Liver (tissue), 9 donors: ENCODE measurements around the gene SEC24C. TPM values are rescaled to one million over a fixed set of nuclear protein-coding genes. Genes with fewer than 3 reads are reported as not detected.

Experiments
- DNase-seq: peaks from one replicate; pipeline ENCODE4 v3.0.0-alpha.2; 2017; ENCODE audit warnings: low spot score
- H3K27ac ChIP-seq, 2 donors: one replicate each; pipeline ENCODE4 v1.7.0; 2013; ENCODE audit warnings: inconsistent platforms in 2 of 2, low read length in 2 of 2, control low read depth in 1 of 2, low read depth in 1 of 2, mild to moderate bottlenecking in 1 of 2
- H3K27me3 ChIP-seq, 4 donors: one replicate each; pipeline versions ENCODE4 v1.6.1 to v1.7.0; 2013; ENCODE audit warnings: low read length in 3 of 4, inconsistent platforms in 1 of 4, mild to moderate bottlenecking in 1 of 4, moderate library complexity in 1 of 4; ENCODE audit not compliant: control insufficient read depth in 4 of 4, insufficient read depth in 4 of 4
- H3K36me3 ChIP-seq, 4 donors: one replicate each; pipeline versions ENCODE4 v1.6.1 to v1.7.0; 2013; ENCODE audit warnings: low read length in 3 of 4, mild to moderate bottlenecking in 3 of 4, low read depth in 1 of 4, moderate library complexity in 1 of 4; ENCODE audit not compliant: control insufficient read depth in 4 of 4, insufficient read depth in 3 of 4
- H3K4me1 ChIP-seq, 4 donors: one replicate each; pipeline versions ENCODE4 v1.6.1 to v1.7.0; 2013; ENCODE audit warnings: low read length in 3 of 4, mild to moderate bottlenecking in 3 of 4, moderate library complexity in 1 of 4; ENCODE audit not compliant: control insufficient read depth in 4 of 4, insufficient read depth in 4 of 4
- H3K4me3 ChIP-seq, 3 donors: one replicate each; pipeline versions ENCODE4 v1.6.1 to v1.7.0; 2013; ENCODE audit warnings: low read length in 3 of 3, control low read depth in 1 of 3, low read depth in 1 of 3, mild to moderate bottlenecking in 1 of 3
- H3K9ac ChIP-seq, 2 donors: one replicate each; pipeline ENCODE4 v1.7.0; 2013; ENCODE audit warnings: low read length in 2 of 2, mild to moderate bottlenecking in 2 of 2, moderate library complexity in 2 of 2, control low read depth in 1 of 2, low read depth in 1 of 2
- H3K9me3 ChIP-seq, 4 donors: one replicate each; pipeline versions ENCODE4 v1.6.1 to v1.7.0; 2013; ENCODE audit warnings: low read length in 3 of 4; ENCODE audit not compliant: control insufficient read depth in 4 of 4
- EGR1 ChIP-seq, 2 donors: IDR thresholded peaks; 2 replicates each; pipeline ENCODE4 v1.6.1; 2016 to 2018; ENCODE audit warnings: antibody characterized with exemption in 2 of 2, low read depth in 2 of 2
- FOXA1 ChIP-seq: IDR thresholded peaks from 2 replicates; pipeline ENCODE4 v1.6.1; 2016; ENCODE audit warnings: antibody characterized with exemption
- FOXA2 ChIP-seq: IDR thresholded peaks from 2 replicates; pipeline ENCODE4 v1.6.1; 2016; ENCODE audit warnings: antibody characterized with exemption
- GABPA ChIP-seq, 2 donors: IDR thresholded peaks in 1 of 2; conservative IDR thresholded peaks in 1 of 2; 2 replicates each; pipeline ENCODE4 v1.6.1; 2016; ENCODE audit warnings: antibody characterized with exemption in 2 of 2, mild to moderate bottlenecking in 1 of 2, moderate library complexity in 1 of 2
- HNF4A ChIP-seq, 2 donors: conservative IDR thresholded peaks; 2 replicates each; pipeline ENCODE4 v1.6.1; 2016; ENCODE audit warnings: antibody characterized with exemption in 2 of 2, mild to moderate bottlenecking in 2 of 2
- HNF4G ChIP-seq: IDR thresholded peaks from 2 replicates; pipeline ENCODE4 v1.6.1; 2016; ENCODE audit warnings: antibody characterized with exemption
- JUND ChIP-seq, 2 donors: IDR thresholded peaks; 2 replicates each; pipeline ENCODE4 v1.6.1; 2016; ENCODE audit warnings: antibody characterized with exemption in 2 of 2
- NR2F2 ChIP-seq: IDR thresholded peaks from 2 replicates; pipeline ENCODE4 v1.6.1; 2016; ENCODE audit warnings: antibody characterized with exemption
- RAD21 ChIP-seq, 2 donors: IDR thresholded peaks; 2 replicates each; pipeline ENCODE4 v1.6.1; 2016; ENCODE audit warnings: antibody characterized with exemption in 2 of 2, mild to moderate bottlenecking in 2 of 2
- RXRA ChIP-seq, 2 donors: IDR thresholded peaks; 2 replicates each; pipeline ENCODE4 v1.6.1; 2017 to 2018; ENCODE audit warnings: antibody characterized with exemption in 2 of 2, mild to moderate bottlenecking in 1 of 2
- SP1 ChIP-seq: IDR thresholded peaks from 2 replicates; pipeline ENCODE4 v1.6.1; 2018; ENCODE audit warnings: antibody characterized with exemption, mild to moderate bottlenecking
- TAF1 ChIP-seq: conservative IDR thresholded peaks from 2 replicates; pipeline ENCODE4 v1.6.1; 2016; ENCODE audit warnings: antibody characterized with exemption, mild to moderate bottlenecking
- YY1 ChIP-seq: IDR thresholded peaks from 2 replicates; pipeline ENCODE4 v1.6.1; 2016; ENCODE audit warnings: antibody characterized with exemption, mild to moderate bottlenecking
- WGBS: extraction: QIAGEN DNeasy Blood & Tissue Kit; methylation state at CpG from one replicate; pipeline ENCODE4 v1.1.7; 2013; 5-methylcytosine and 5-hydroxymethylcytosine counted together
- polyA plus RNA-seq, 2 donors: library from polyadenylated mRNA; stranded (reverse) in 1 of 2; unstranded in 1 of 2; fragments of 200-250 nt in 1 of 2; fragments of >200 nt in 1 of 2; fragmentation: Nextera tagmentation in 1 of 2; extraction: Ambion mirVana in 1 of 2; gene quantifications; one replicate each; pipeline versions ENCODE4 v1.2.1 to v1.2.3, GENCODE V29; 2013 to 2015
- total RNA-seq, 2 donors: library from RNA; depleted of rRNA; stranded (reverse); fragments of >200 nt; gene quantifications; one replicate each; pipeline ENCODE4 v1.2.3, GENCODE V29; 2014
- TF ChIP-seq, protein P1 (sequence below): IDR thresholded peaks from 2 replicates; pipeline ENCODE4 v1.6.1; 2016; ENCODE audit warnings: antibody characterized with exemption, mild to moderate bottlenecking
- TF ChIP-seq, protein P2 (sequence below): IDR thresholded peaks from 2 replicates; pipeline ENCODE4 v1.6.1; 2016; ENCODE audit warnings: antibody characterized with exemption
- TF ChIP-seq, protein P3 (sequence below): IDR thresholded peaks from 2 replicates; pipeline ENCODE4 v1.6.1; 2016; ENCODE audit warnings: antibody characterized with exemption
- TF ChIP-seq, protein P4 (sequence below): fragments of 150-350 bp; IDR thresholded peaks from 2 replicates; pipeline ENCODE4 v1.5.1; 2017; ENCODE audit warnings: improper control_type of control experiment, low read depth, low read length; ENCODE audit not compliant: missing input control
- TF ChIP-seq, protein P5 (sequence below): IDR thresholded peaks from 2 replicates; pipeline ENCODE4 v1.6.1; 2016; ENCODE audit warnings: antibody characterized with exemption
- donor health status: healthy.
- donor health status: healthy.
- donor health status: healthy.
- donor health status: healthy.
- donor health status: healthy.

The SEC24C gene
- total and polyA plus RNA-seq, 4 donors: 15.0 to 48.1 (median 40.9) TPM

DNA sequence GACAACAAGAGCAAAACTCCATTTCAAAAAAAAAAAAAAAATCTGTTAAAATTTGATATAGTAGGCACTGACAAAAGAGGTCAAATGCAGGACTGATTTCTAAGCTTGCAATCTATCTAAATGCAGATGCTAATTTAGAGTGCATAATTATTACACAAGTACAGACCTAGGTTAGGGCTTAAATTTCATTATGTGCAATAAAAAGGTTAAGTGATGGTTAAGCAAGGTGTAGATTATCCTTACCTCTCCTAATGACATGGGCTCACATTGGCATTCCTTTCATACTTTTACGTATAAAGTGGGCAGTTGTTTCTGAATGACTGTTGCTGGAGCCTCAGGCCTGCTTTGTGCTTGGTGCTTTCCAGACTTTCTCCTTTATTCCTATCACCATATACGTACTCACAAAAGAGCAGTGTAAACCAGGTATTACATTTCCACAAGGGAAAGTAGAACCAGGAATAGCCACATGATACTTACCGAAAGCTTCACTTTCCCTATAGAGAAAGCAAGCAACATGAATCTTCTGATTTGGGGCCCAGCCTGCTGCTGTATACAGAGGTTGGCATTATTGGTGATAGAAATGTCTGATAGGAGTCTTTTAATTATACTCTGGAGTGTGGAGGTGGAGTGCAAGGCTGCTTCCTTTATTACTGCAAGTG, 35.5 kb downstream of the SEC24C start:
- DNase-seq: no peak
- Histone ChIP-seq H3K27ac (no peak overlapping the region), H3K9me3 (no peaks in the 10 kb centered on the region), H3K27me3 (no peaks in the 10 kb centered on the region), H3K4me3 (no peak overlapping the region), H3K36me3 (peaks cover 4 to 12% (median 5%) of the 10 kb centered on the region in 4 donors), H3K9ac (no peak overlapping the region), H3K4me1 (peaks cover 0 to 31% (median 29%) of the 10 kb centered on the region in 4 donors)
- 88% methylated on average over 3 of the region's 3 CpGs for WGBS
- TF ChIP-seq RAD21 (IDR thresholded peaks at IDR 0.05) (no peak), FOXA2 (no peak), GABPA (IDR thresholded peaks at IDR 0.05 in 1 of 2, conservative IDR thresholded peaks at IDR 0.05 in 1 of 2) (no peak), YY1 (no peak), SP1 (no peak), TAF1 (no peak), EGR1 (IDR thresholded peaks at IDR 0.05; ENCODE audit: low read depth in 2 of 2) (no peak), FOXA1 (no peak), HNF4G (no peak), NR2F2 (no peak), RXRA (IDR thresholded peaks at IDR 0.05) (no peak), HNF4A (conservative IDR thresholded peaks at IDR 0.05) (no peak), JUND (IDR thresholded peaks at IDR 0.05) (no peak)
- TF ChIP-seq, protein P1, sequence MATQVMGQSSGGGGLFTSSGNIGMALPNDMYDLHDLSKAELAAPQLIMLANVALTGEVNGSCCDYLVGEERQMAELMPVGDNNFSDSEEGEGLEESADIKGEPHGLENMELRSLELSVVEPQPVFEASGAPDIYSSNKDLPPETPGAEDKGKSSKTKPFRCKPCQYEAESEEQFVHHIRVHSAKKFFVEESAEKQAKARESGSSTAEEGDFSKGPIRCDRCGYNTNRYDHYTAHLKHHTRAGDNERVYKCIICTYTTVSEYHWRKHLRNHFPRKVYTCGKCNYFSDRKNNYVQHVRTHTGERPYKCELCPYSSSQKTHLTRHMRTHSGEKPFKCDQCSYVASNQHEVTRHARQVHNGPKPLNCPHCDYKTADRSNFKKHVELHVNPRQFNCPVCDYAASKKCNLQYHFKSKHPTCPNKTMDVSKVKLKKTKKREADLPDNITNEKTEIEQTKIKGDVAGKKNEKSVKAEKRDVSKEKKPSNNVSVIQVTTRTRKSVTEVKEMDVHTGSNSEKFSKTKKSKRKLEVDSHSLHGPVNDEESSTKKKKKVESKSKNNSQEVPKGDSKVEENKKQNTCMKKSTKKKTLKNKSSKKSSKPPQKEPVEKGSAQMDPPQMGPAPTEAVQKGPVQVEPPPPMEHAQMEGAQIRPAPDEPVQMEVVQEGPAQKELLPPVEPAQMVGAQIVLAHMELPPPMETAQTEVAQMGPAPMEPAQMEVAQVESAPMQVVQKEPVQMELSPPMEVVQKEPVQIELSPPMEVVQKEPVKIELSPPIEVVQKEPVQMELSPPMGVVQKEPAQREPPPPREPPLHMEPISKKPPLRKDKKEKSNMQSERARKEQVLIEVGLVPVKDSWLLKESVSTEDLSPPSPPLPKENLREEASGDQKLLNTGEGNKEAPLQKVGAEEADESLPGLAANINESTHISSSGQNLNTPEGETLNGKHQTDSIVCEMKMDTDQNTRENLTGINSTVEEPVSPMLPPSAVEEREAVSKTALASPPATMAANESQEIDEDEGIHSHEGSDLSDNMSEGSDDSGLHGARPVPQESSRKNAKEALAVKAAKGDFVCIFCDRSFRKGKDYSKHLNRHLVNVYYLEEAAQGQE: no peak
- TF ChIP-seq, protein P2, sequence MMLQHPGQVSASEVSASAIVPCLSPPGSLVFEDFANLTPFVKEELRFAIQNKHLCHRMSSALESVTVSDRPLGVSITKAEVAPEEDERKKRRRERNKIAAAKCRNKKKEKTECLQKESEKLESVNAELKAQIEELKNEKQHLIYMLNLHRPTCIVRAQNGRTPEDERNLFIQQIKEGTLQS: no peak
- TF ChIP-seq, protein P3, sequence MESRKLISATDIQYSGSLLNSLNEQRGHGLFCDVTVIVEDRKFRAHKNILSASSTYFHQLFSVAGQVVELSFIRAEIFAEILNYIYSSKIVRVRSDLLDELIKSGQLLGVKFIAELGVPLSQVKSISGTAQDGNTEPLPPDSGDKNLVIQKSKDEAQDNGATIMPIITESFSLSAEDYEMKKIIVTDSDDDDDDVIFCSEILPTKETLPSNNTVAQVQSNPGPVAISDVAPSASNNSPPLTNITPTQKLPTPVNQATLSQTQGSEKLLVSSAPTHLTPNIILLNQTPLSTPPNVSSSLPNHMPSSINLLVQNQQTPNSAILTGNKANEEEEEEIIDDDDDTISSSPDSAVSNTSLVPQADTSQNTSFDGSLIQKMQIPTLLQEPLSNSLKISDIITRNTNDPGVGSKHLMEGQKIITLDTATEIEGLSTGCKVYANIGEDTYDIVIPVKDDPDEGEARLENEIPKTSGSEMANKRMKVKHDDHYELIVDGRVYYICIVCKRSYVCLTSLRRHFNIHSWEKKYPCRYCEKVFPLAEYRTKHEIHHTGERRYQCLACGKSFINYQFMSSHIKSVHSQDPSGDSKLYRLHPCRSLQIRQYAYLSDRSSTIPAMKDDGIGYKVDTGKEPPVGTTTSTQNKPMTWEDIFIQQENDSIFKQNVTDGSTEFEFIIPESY: no peak
- TF ChIP-seq, protein P4, sequence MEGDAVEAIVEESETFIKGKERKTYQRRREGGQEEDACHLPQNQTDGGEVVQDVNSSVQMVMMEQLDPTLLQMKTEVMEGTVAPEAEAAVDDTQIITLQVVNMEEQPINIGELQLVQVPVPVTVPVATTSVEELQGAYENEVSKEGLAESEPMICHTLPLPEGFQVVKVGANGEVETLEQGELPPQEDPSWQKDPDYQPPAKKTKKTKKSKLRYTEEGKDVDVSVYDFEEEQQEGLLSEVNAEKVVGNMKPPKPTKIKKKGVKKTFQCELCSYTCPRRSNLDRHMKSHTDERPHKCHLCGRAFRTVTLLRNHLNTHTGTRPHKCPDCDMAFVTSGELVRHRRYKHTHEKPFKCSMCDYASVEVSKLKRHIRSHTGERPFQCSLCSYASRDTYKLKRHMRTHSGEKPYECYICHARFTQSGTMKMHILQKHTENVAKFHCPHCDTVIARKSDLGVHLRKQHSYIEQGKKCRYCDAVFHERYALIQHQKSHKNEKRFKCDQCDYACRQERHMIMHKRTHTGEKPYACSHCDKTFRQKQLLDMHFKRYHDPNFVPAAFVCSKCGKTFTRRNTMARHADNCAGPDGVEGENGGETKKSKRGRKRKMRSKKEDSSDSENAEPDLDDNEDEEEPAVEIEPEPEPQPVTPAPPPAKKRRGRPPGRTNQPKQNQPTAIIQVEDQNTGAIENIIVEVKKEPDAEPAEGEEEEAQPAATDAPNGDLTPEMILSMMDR: no peak
- TF ChIP-seq, protein P5, sequence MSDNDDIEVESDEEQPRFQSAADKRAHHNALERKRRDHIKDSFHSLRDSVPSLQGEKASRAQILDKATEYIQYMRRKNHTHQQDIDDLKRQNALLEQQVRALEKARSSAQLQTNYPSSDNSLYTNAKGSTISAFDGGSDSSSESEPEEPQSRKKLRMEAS: no peak
